Smooth muscle cell (in vitro differentiated cells): Measurements from ENCODE around the gene SLC2A4RG. TPM values are rescaled to one million over a fixed set of nuclear protein-coding genes. Genes with fewer than 3 reads are reported as not detected.

Experiments used
- DNase-seq: peaks from one replicate; lab custom pipeline; 2025; ENCODE audit not compliant: unreplicated experiment; lab: John Stamatoyannopoulos, UW
- H2AFZ ChIP-seq: fragments of 200-600 bp; sonication (generic); 2 replicates; pipeline ENCODE4 v1.6.0; 2016; ENCODE audit warnings: antibody characterized with exemption, low read depth, mild to moderate bottlenecking
- H3F3A ChIP-seq: fragments of 200-600 bp; sonication (generic); 2 replicates; pipeline ENCODE4 v1.6.0; 2017; ENCODE audit warnings: antibody characterized with exemption, low read depth
- H3K27ac ChIP-seq: fragments of 200-600 bp; sonication (generic); 2 replicates; pipeline ENCODE4 v1.5.1; 2016; ENCODE audit warnings: low read depth, mild to moderate bottlenecking
- H3K27me3 ChIP-seq: fragments of 200-600 bp; sonication (generic); 2 replicates; pipeline ENCODE4 v1.6.1; 2016; ENCODE audit warnings: low read depth, mild to moderate bottlenecking
- H3K36me3 ChIP-seq: fragments of 200-600 bp; sonication (generic); 2 replicates; pipeline ENCODE4 v1.5.1; 2016; ENCODE audit warnings: low read depth
- H3K4me1 ChIP-seq: fragments of 200-600 bp; sonication (generic); 2 replicates; pipeline ENCODE4 v1.5.1; 2016; ENCODE audit warnings: low read depth
- H3K4me2 ChIP-seq: fragments of 200-600 bp; sonication (generic); 2 replicates; pipeline ENCODE4 v1.6.0; 2016; ENCODE audit warnings: mild to moderate bottlenecking
- H3K4me3 ChIP-seq: fragments of 200-600 bp; sonication (generic); 2 replicates; pipeline ENCODE4 v1.5.1; 2016; ENCODE audit warnings: mild to moderate bottlenecking
- H3K79me2 ChIP-seq: fragments of 200-600 bp; sonication (generic); 2 replicates; pipeline ENCODE4 v1.6.0; 2016; ENCODE audit warnings: low read depth, mild to moderate bottlenecking
- H3K9ac ChIP-seq: fragments of 200-600 bp; sonication (generic); 2 replicates; pipeline ENCODE4 v1.6.0; 2016; ENCODE audit warnings: low read depth
- H3K9me3 ChIP-seq: fragments of 200-600 bp; sonication (generic); replicated peaks from 2 replicates; pipeline ENCODE4 v1.5.1; 2016; ENCODE audit warnings: low read depth
- H4K20me1 ChIP-seq: fragments of 200-600 bp; sonication (generic); 2 replicates; pipeline ENCODE4 v1.6.0; 2016; ENCODE audit warnings: low read depth
- CTCF ChIP-seq: fragments of 200-600 bp; sonication (generic); IDR thresholded peaks from 2 replicates; pipeline ENCODE4 v1.5.1; 2017; ENCODE audit warnings: borderline replicate concordance, mild to moderate bottlenecking, antibody characterized with exemption; ENCODE audit not compliant: insufficient read depth, poor library complexity, severe bottlenecking
- WGBS: methylation state at CpG from one replicate; pipeline ENCODE4 v1.1.7; 2016; ENCODE audit warnings: low lambda C conversion rate; 5-methylcytosine and 5-hydroxymethylcytosine counted together
- polyA plus RNA-seq: library from polyadenylated mRNA; unstranded; fragments of >200 nt; fragmentation: Nextera tagmentation; extraction: Ambion mirVana; gene quantifications from 2 replicates; pipeline ENCODE4 v1.2.1, GENCODE V29; 2016
- total RNA-seq: library from RNA; depleted of rRNA; stranded (reverse); fragments of >200 nt; gene quantifications from 2 replicates; pipeline ENCODE4 v1.2.3, GENCODE V29; 2014

The SLC2A4RG gene
- total and polyA plus RNA-seq, 2 experiments from 2014 or later, result 43.7 to 45.6 TPM

GRCh38 chr20:63731410-63731809 lies 8.2 kb upstream of the SLC2A4RG start:
- H3F3A ChIP-seq, result no peaks in the 10 kb centered on the region
- no peaks in the 10 kb centered on the region for H3K36me3 ChIP-seq
- peaks cover 31% of the 10 kb centered on the region for H3K79me2 ChIP-seq
- no peak overlapping the region for H3K4me2 ChIP-seq
- no peak for DNase-seq
- no peaks in the 10 kb centered on the region for H3K27me3 ChIP-seq
- 97% methylated on average over 5 of the region's 5 CpGs for WGBS
- no peak for TF ChIP-seq CTCF
- no peaks in the 10 kb centered on the region for H3K4me1 ChIP-seq
- peaks cover 71% of the 10 kb centered on the region for H4K20me1 ChIP-seq
- no peak overlapping the region for H3K9ac ChIP-seq
- H3K4me3 ChIP-seq, result no peak overlapping the region
- no peaks in the 10 kb centered on the region for H3K9me3 ChIP-seq
- no peak overlapping the region for H2AFZ ChIP-seq
- no peak overlapping the region for H3K27ac ChIP-seq

GRCh38 chr20:63732118-63733095 lies 7.2 kb upstream of the SLC2A4RG start:
- Histone ChIP-seq H2AFZ (no peak overlapping the region), H3K36me3 (no peaks in the 10 kb centered on the region), H3K27ac (no peak overlapping the region), H3K4me1 (peaks cover 4% of the 10 kb centered on the region), H3K9me3 (no peaks in the 10 kb centered on the region), H3K79me2 (peaks cover 22% of the 10 kb centered on the region), H3K27me3 (no peaks in the 10 kb centered on the region), H3K4me2 (no peak overlapping the region), H4K20me1 (peaks cover 80% of the 10 kb centered on the region), H3K4me3 (no peak overlapping the region), H3F3A (no peaks in the 10 kb centered on the region), H3K9ac (no peak overlapping the region)
- 89% methylated on average over 37 of the region's 38 CpGs for WGBS
- no peak for TF ChIP-seq CTCF
- no peak for DNase-seq

- Histone ChIP-seq H3K4me2 (no peak overlapping the region), H3K36me3 (no peaks in the 10 kb centered on the region), H3K9ac (no peak overlapping the region), H3K9me3 (no peaks in the 10 kb centered on the region), H3K79me2 (peaks cover 18% of the 10 kb centered on the region), H2AFZ (no peak overlapping the region), H3K4me1 (peaks cover 11% of the 10 kb centered on the region), H3K27ac (no peak overlapping the region), H3K27me3 (no peaks in the 10 kb centered on the region), H4K20me1 (peaks cover 80% of the 10 kb centered on the region), H3F3A (peaks cover under 1% of the 10 kb centered on the region), H3K4me3 (no peak overlapping the region)
- TF ChIP-seq CTCF, result no peak
- DNase-seq, result no peak
- 96% methylated on average over 13 of the region's 13 CpGs for WGBS
These were observed 6.5 kb upstream of the SLC2A4RG start for GRCh38 chr20:63733117-63733516.

GRCh38 chr20:63733579-63734081 lies 5.9 kb upstream of the SLC2A4RG start:
- 98% methylated on average over 18 of the region's 18 CpGs for WGBS

More at GRCh38 chr20:63733579-63734081, 5.9 kb upstream of the SLC2A4RG start:
- Histone ChIP-seq H3K27ac (no peak overlapping the region), H3K4me1 (peaks cover 16% of the 10 kb centered on the region), H3K9me3 (no peaks in the 10 kb centered on the region), H3K79me2 (peaks cover 16% of the 10 kb centered on the region), H3K36me3 (no peaks in the 10 kb centered on the region), H2AFZ (no peak overlapping the region), H3K4me2 (no peak overlapping the region), H3K9ac (no peak overlapping the region), H3K27me3 (no peaks in the 10 kb centered on the region), H4K20me1 (peaks cover 74% of the 10 kb centered on the region), H3K4me3 (no peak overlapping the region), H3F3A (peaks cover 6% of the 10 kb centered on the region)
- DNase-seq, result no peak
- TF ChIP-seq CTCF, result no peak
